NCI-H1436 treated with DMSO at 0.1 percent for 48 hours (cell line): Measurements from ENCODE around the gene KRTAP10-2.
"Not testable (repeated sequence)": the region's sequence is repeated elsewhere in the genome, so short reads cannot be mapped to it uniquely, and the experiment has no call there.

Source experiments
- DNase-seq: peaks from one replicate; lab custom pipeline; 2025; lab: John Stamatoyannopoulos, UW

Gene KRTAP10-2

DNA sequence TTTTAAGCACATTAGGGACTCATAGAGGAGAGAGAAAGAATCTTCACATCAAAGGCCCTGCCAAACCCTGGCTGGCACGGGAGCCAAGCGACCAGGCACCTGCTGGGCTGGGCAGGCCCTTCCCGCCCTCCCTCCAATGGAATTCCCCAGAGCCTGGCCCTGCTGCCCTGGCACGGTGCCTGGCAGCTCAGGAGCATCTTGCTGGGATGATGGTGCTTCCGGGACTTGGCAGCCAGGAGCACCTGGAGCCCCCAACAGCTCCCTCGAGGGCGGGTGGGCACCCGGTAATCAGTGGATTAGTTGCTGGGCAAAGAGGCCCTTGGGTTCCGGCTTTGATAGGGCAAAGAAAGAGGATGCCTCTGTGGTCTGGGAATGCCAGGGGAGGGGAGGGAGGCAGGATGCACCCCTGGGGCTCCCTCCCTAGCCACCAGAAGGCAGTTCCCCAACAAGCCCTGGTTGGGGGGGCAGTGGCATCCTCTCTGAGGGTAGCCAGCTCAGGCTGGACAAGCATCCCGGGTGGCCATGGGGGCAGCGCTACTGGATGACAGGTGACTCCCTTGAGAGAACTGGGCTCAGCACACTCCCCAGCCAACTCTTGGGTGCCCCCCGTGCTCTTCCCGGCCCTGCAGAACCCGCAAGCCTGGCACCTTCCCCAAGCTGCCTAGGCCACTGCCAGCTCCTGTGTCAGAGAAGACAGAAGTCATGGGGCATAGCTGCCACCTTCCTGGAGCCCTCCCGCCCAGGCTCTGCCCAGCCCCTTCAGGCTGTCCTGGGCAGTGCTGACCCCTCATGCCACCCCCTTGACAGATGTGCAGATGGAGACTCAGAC, 37.7 kb downstream of the KRTAP10-2 start:
- peak; percentile 37 for DNase-seq

DNA sequence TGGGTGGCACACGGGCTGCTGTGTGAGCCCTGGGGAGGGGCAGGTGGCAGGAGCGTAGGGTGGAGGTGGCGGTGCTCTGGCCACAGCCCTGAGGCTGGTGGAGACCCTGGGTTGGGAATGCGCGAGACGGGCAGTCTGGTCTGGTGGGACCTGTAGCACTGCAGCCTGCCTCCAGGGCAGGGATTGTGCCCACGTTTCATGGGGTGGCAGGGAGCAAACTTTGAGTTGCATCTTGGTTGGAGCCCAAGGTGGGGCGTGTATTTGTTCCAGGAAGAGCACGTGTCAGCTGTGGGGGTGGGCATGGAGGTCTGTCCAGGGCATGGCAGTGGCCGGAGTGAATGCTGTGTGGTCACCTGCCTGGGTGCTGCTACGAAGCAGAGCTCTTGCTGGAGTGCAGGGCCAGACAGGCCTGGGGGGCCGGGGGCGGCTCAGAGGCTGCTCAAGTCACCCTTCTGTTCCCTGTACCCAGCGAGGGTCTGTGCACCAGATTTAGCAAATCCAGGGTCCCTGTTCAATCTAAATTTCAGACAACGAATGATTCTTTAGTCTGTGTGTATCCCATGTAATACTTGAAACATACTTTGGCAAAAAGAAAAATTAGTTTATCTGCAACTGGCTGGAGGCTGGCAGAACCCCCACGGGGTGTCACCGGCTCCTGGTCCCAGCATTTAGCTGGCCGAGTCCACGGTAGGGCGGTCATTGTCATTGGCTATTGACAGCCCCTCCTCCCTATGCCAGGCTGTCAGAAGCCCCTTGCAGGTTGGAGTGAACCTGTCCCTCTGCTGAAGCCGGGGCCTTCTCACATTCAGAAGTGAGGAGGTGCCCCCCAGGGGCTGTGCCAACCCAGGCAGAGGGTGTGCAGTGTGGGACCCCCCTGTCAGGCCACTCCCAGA, 38.6 kb downstream of the KRTAP10-2 start:
- DNase-seq: no peak

DNA sequence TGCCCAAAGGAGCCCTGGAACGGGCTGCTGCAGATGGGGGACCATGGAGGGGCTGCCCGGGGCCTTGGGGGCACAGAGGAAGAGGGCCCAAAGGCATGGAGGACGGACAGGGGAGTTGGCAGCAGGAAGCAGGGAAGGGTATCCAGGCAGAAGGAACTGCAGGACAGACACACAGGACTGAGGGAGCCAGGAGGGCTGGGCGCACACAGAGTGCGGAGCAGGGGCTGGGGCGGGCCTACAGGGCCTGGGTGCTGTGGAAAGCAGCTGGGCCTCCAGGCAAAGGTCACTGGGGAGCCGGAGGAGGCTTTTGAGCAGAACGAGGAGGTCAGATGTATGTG, 39.4 kb downstream of the KRTAP10-2 start:
- no peak for DNase-seq

DNA sequence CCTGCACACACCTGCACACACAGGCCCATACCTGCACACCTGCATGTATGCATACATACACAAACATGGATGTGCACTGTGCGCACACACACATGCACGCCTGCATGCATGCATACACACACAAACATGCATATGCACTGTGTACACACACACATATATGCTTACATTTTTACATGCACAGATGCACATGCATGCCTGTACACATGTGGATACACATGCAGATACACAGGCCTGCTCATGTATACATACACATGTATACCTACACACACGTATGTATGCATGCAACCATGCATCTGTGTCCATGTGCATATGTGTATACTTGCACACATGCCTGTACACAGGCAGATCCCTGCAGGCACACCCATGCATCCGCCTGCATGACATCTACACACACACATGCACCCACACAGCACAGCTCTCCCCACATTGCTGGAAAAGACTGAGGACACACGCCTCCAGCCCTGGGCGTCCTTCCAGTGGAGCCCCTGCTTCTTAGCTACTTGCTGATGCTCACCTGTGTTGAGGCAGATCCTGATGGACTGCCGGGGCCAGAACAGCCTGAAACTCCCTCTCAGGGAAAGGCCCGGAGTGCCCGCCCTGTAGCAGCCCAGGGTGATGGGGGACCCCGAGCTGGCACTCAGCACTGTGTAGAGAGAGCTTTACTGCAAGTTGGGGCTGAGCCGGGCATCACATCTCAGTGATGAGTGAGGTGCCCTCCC, 39.9 kb downstream of the KRTAP10-2 start:
- no peak for DNase-seq

DNA sequence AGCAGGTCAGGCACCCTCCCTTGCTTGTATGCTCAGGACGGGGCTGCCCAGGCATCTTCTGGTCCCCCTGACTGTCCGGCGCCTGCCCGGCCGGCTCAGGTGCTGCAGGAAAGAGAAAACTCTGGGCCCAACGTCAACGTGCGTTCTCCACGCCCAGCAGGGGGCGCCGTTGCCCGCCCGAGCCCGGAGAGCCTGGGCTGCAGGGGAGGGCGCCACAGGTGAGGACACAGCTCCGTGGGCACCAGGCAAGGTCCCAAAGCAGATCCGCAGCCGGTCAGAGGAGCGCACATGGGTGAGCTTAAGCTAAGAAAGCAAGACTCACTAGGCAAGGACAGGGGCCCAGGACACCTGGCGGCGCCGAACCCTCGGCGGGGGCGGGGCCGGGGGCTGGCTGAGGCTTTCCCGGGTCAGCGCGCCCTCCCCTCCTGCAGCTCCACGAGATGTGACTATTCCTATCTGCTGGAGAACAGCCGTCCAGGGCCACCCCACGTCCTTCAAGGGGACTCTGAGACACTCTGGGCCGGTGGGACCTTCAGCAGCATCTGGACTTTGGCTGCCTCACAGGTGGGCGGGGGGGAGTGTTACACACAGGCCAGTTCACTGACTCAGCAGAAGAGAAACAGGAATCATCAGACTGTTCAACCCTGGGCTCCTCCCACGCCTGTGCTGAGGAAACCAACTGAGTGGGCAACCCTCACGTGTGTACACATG, 40.6 kb downstream of the KRTAP10-2 start:
- DNase-seq: no peak

DNA sequence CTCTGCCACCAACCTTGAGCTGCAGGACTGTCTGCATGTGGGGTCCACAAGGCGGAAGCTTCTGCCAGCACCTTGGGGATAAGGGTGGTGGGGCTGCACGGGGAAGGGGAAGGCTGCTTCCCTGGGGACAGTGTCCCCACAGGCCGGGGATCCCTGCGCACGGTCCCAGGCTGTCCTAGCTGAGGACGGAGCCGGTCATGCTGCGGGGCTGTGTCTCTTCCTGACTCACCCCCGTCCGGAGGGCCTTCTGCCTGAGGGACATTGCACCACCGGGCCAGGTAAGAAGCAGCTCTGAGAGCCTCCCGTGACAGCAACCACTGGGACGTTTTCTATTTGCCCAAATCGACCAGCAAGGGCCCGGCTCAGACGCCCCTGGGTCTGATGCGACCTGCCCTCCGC, 41.2 kb downstream of the KRTAP10-2 start:
- no peak for DNase-seq

DNA sequence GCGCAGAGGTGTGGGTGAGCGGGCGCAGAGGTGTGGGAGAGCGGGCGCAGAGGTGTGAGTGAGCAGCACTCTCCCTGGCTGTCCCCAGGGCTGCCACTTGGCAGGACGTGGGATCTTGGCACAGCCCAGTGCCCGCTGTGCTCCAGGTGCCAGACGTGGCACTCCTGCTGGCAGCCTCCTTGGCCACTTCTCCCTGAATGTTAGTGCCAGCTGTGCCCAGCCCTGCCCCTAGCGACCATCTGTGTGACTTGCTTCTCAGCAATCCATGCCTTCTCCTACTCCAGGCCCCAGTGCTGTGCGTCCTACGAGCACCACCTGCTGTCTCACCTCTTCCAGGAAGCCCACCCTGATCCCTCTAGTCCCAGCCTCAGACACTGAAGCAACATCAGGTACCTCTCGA, 41.8 kb downstream of the KRTAP10-2 start:
- no peak for DNase-seq

DNA sequence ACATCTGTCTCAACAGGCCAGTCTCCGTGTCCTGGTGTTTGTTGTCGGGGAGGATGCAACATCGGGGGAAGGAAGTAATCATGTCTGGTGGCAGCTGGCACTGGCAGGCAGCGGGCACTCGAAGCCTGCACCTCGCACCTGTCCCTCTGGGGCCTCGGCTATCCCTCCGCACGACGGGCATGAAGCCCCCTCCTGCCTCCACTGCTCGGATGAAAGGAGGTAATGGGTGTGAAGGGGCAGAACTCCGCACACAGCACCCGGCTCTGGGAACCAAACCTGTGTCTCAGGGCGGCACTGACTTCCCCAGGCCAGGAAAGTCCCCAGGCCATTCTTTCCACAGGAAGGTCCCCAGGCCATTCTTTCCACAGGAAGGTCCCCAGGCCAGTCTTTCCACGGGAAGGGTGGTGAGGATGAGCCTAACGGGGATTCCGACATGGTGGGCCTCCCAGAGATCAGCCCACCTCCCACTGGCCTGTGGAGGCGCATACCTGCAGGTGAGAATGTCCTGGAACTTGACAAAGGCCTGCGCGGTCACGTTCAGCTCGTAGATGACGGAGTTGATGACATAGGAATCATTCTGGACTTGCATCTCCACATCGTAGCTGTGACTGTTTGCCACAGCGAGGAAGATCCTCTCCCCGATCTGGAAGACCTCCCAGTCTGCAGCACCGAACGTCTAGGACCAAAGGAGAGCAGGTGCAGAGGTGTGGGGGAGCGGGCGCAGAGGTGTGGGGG, 42.4 kb downstream of the KRTAP10-2 start:
- no peak for DNase-seq

DNA sequence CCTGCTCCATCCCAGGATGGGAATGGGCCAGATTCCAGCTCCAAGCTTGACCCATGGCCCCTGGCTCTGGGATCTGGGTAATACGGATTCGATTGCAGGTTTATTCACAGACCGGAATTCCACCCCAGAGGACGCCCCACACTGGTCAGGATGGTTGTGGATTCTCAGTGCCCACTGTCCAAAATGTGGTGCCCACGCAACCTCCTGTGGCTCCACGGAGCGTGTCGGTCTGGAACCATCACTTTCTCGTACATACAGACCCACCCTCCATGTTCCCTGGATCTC, 42.9 kb downstream of the KRTAP10-2 start:
- no peak for DNase-seq

DNA sequence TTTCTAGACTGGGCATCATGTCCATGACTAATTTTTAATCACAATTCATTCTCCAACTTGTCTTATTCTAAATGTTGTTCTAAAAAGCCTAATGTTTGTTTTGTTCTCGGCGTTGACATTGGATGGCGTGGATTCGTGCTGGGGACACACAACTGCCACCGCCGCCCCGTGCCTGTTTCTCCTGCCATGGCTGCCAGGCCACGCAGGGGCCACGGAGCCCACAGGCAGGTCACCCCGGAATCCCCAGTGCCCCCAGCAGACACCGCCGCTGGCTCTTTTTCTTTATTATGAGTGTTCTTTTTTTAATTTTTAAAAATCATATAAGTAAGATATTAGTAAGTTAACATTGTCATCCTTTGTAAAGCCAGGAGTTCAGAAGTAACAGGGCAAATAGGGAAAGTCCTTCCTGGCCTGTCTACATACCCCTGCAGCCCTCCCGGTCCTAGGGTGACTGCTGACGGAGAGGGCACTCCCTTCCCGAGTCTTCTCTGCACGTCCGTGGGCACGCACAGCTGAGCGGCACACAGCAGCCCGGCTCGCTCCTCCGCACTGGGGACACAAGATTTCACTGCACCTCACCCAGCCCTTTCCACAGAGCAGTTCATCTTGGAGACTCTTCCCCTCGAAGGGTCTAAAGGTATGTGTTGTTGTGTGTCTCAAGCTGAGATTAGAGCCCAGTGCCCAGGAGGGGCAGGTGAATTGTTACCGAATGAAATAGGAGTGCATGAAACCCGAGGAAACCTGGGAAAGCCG, 43.5 kb downstream of the KRTAP10-2 start:
- no peak for DNase-seq

DNA sequence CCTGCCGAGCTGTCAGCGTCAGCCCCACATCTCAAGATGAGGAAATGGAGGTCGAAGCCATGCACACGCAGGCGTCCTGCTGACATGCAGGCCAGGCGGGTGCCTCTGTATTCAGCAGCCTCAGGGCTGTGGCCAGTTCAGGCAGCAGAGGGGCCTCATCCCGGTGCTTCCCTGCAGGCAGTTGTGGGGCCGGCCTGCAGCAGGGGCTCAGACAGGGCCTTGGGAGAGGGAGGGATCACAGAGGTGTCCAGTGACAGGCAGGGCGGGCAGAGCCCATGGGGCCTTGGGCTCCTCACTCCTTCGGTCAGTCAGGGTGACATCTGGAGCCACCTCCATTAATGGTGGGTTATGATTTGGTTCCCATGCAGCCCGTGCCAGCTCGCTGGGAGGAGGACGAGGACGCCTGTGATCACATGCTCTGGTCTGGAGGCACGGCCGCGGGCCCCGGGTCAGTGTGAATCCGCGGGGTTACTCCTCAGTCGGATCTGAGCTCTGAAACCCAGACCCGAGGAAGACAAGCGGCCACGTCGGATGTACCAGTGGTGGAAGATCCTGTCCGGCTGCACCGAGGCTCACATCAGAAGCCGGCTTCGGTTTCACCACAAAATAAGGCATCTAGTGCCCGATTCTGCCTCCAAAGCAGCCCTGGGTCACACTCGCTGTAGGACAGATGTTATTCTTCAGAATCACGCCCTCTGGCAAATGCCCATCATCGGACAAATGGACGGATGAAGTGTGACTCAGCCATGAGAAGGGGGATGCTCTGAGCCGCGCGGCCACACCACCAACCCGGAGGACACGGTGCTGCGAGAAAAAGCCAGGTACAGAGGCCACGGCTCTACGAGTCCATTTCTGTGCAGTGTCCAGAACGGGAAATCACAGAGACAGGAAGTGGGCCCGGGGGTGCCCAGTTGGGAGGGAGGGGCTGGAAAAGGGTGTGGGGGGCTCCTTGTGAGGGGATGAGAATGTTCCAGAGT, 44.7 kb downstream of the KRTAP10-2 start:
- no peak for DNase-seq

DNA sequence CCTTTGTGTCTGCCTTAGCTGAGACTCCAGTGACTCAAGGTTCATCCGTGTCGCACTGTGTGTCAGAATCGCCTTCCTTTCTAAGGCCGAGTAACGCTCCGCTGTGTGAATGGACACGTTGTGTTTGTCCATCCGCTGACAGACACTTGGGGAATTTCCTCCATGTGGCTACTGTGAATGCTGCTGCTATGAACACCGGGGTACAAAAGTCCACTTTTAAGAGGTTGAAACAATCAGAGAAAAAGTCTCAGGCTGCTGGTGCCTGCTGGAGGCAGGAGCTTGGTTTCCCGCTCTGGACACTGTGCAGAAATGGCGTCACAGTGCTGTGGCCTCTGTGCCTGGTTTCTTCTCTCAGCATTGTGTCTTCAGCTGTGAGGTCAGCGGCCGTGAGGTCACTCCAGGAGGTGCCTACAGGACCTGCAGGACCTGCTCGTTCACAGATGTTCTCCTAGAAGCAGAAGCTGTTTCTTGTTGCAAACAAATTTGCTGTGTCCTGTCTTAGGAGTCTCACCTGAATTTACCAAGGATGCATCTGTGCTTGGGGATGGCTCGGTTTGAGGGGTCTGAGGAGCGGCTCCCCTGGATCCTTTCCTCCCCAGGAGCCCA, 45.5 kb downstream of the KRTAP10-2 start:
- DNase-seq: no peak

DNA sequence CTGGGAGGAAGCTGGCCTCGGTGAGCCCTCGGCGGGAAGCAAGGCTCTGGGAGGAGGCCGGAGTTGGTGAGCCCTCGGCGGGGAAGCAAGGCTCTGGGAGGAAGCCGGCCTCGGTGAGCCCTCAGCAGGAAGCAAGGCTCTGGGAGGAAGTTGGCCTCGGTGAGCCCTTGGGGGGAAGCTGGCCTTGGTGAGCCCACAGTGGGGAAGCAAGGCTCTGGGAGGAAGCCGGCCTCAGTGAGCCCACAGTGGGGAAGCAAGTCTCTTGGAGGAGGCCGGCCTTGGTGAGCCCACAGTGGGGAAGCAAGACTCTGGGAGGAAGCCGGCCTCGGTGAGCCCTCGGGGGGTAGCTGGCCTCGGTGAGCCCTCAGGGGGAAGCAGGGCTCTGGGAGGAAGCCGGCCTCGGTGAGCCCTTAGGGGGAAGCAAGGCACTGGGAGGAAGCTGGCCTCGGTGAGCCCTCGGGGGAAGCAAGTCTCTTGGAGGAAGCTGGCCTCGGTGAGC, 47.4 kb downstream of the KRTAP10-2 start:
- DNase-seq: no peak

DNA sequence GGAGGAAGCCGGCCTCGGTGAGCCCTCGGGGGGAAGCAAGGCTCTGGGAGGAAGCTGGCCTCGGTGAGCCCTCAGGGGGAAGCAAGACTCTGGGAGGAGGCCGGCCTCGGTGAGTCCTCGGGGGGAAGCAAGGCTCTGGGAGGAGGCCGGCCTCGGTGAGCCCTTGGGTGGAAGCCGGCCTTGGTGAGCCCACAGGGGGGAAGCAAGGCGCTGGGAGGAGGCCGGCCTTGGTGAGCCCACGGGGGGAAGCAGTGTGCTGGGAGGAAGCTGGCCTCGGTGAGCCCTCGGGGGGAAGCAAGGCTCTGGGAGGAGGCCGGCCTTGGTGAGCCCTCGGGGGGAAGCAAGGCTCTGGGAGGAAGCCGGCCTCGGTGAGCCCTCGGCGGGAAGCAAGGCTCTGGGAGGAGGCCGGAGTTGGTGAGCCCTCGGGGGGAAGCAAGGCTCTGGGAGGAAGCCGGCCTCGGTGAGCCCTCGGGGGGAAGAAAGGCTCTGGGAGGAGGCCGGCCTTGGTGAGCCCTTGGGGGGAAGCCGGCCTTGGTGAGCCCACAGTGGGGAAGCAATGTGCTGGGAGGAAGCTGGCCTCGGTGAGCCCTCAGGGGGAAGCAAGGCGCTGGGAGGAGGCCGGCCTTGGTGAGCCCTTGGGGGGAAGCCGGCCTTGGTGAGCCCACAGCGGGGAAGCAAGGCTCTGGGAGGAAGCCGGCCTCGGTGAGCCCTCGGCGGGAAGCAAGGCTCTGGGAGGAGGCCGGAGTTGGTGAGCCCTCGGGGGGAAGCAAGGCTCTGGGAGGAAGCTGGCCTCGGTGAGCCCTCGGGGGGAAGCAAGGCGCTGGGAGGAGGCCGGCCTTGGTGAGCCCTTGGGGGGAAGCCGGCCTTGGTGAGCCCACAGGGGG, 48.1 kb downstream of the KRTAP10-2 start:
- DNase-seq: not testable (repeated sequence)

DNA sequence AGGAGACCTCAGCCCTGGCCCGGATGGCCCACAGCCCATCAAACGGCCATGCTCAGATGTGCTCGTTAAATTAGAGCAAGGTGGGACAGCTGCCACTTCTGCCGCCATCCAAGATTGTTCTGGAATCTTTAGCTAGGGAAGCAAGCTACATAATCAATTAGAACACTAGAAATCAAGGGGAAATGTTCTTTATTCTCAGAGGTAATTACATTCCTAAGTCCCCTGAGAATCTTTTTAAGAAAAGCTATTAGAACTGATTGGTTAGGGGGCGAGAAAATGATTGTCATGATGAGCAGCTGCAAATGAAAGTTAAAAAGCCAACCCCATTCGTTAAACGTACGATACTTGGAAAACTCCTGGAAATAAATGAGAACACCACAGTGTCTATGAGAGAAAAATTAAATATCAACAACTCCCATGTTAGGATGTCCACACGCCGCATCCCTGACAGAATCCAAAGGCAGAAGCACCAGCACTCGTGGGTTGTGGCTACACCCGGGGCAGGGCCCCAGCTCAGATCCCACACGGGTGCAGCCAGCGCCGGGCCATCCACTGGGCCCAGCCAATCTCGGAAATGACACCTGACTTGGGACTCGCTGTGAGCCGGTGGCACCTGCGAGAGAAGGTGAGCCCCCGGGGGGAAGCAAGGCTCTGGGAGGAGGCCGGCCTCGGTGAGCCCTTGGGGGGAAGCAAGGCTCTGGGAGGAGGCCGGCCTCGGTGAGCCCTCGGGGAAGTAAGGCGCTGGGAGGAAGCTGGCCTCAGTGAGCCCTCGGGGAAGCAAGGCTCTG, 48.9 kb downstream of the KRTAP10-2 start:
- DNase-seq: no peak
